Activated T-cell treated with anti-CD3 and anti-CD28 coated beads, Interleukin-2, amount 50 U/mL, for 1 hour (primary cell): ENCODE results near the gene CTAG1A.
"Not testable (repeated sequence)": the region's sequence is repeated elsewhere in the genome, so short reads cannot be mapped to it uniquely, and the experiment has no call there.

Source experiments
- DNase-seq: peaks from one replicate; pipeline ENCODE4 v3.0.0-alpha.2; 2020

CTAG1A gene

DNA sequence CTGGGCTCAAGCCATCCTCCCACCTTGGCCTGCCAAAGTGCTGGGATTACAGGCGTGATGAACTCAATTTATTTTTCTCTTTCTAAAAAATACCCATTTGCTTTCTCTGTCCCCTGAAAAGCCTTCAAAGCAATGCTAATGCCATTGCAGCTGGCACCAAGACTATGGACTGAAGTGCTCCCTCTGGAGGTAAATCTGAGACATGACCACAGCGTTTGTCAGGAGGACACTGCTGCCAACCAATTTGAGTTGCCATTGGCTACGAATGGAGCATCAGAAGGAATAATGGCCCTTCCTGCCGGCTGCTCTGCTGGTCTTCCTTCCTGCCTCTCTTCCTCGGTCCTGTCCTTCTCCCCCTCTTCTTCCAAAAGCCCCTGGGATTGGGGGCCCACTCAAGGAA is 9.9 kb upstream of the CTAG1A start:
- not testable (repeated sequence) for DNase-seq

DNA sequence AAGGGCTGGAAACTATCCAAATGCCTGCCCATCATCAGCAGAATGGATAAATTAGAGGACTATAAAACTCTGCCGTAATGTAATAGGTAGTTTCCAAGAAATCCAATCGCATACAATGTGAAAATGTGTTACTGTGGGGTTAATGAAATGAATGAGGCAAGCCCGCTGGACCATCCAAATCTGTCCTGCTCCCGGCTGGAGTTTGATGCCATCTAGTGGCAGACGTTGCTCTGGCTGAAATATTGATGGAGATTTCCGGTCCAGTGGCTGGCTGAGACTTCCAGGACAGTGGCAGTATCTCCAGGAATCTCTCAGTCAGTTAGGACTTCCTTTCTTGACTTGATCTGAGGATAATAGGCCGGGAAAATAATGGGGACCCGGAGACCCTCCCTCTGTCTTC is 1.9 kb upstream of the CTAG1A start:
- not testable (repeated sequence) for DNase-seq

DNA sequence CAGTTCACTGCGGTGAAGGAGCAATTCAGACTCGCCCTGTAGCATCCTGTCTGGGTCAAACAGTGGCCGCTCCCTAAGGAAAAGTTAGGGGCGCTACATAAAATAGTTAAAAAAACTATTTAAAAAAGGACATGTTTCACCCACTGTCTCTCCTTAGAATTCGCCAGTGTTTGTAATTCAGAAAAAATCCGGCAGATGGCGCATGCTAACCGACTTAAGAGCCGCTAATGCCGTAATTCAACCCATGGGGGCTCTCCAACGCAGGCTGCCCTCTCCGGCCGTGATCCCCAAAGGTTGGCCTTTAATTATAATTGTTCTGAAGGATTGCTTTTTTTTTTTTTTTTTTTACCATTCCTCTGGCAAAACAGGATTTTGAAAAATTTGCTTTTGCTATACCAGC is 5.5 kb downstream of the CTAG1A start:
- not testable (repeated sequence) for DNase-seq

DNA sequence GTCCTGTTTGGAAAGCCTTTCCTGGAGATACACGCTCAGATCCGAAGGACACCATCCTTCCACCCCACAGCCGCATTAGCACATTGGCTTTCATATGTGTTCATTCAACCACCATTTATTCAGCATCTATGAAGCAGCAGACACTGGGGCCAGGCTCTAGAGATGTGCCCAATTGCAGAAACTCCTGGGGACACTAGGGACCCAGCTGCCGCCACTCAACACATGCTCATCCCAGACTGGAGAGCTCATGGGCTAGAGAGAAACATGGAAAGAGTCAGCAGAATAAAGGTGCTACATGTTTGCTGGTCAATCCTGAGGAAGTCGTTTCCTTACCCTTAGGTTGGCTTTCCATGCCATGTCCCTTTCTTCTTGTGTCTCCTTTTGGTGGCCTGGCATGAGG is 7.6 kb downstream of the CTAG1A start:
- DNase-seq: no peak

DNA sequence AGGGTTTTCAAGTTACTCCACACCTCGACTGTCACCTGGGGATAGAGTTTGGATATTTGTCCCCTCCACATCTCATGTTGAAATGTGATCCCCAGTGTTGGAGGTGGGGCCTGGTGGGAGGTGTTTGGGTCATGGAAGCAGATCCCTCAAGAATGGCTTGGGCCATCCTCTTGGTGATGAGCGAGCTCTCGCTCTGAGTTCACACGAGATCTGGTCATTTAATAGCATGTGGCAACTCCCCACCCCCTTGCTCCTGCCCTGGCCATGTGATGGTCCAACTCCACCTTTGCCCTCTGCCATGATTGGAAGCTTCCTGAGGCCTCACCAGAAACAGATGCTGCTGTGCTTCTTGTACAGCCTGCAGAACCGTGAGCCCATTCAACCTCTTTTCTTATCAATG is 8.3 kb downstream of the CTAG1A start:
- no peak for DNase-seq

DNA sequence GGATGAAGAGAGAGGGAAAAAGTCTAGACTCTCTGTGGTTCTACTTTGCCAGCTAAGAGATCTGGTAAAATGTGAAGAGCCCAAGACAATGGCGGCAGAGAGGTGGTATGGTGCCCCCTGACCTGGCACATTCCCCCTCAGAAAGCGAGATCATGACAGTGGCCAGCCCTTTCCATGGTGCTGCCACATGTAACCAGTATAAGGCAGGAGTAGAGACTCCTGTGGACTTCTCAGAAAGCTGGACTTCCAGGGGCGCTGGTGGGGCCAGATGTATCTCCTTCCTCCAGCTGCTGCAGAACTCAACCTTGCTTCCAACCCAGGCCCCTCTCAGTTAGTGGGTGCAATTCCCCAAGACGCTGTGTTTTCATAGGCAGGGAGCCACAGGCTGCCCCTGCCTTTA is 9.6 kb downstream of the CTAG1A start:
- DNase-seq: no peak

DNA sequence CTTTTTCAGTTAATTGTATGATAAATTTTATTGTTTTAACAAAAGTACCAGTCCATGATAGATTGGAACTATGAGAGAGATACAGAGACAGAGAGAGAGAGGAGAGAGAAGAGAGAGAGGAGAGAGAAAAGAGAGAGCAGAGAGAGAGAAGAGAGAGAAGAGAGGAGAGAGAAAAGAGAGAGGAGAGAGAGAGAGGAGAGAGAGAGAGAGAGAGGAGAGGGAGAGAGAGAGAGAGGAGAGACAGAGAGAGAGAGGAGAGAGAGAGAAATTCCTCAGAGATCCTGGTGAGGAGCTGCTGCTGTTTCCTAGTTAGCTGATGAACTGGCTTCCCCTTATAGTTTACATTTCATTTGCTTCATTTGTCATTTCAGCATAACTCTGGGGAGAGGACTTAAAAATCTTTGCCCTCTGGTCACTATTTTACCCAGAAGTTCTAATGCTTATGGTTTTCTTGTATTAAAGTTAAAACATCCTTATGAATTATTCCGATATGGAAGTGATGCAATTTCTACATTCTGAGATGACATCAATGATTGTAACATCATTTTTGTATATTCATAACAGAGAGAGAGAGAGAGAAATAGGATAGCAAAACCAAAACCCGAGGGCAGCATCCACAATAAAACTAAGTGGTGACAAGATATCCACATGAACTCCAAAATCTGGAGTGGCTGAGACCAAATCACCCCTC is 10.8 kb downstream of the CTAG1A start:
- DNase-seq: no peak

DNA sequence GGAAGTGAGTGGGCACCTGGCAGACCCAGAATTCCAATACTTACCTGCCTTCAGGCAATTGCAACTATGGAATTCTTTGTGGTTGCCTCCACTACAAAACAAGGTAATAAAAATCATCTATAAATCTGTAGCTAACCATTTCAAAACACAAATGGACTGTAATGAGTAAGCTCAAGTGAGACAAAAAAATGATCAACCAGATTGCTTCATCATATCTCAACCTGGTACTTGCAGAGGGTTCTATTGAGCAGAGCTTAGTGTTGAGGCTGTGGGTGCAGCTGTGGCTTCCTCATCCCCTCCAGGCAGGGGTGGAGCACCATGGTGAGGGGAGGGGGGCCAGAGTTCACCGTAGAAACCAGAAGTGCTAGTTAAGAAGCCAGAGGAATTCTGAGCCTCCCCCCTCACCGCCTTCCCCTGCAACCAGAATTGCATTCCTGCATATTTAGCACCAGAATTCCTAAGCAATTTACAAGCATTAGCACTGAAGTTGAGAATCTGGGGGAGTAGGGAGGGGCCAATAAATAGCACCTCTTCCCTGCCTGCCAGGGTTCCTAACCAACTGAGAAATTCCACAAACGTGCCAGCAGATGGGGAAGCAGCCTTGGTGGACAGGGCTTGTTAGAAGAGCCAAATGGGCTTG is 11.5 kb downstream of the CTAG1A start:
- no peak for DNase-seq

DNA sequence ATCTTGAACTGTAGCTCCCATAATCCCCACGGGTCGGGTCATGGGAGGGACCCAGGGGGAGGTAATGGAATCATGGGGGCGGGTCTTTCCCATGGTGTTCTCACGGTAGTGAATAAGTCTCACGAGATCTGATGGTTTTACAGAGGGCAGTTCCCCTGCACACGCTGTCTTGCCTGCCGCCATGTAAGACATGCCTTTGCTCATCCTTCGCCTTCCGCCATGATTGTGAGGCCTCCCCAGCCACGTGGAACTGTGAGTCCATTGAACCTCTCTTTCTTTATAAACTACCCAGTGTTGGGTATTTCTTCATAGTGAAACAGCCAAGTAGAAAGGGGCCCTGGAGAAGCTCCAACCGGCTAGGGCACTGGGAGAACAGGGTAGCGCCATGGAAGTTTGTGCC is 12.3 kb downstream of the CTAG1A start:
- DNase-seq: no peak

DNA sequence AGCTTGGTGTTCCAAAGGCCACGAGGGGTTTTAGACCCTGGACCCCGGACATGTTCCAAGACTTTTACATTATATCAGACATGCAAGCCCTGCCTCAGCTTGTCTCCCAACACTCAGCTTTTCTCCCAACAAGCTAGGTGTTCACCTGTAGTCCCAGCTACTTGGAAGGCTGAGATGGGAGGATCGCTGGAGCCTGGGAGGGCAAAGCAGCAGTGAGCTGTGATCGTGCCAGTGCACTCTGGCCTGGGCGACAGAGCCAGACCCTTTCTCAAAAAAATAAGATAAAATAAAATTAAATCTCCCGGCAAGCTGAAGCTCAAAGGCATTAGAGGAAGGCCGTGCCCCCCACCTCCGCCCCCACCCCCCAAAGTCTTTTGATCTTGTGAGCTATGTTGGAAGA is 13.7 kb downstream of the CTAG1A start:
- no peak for DNase-seq

DNA sequence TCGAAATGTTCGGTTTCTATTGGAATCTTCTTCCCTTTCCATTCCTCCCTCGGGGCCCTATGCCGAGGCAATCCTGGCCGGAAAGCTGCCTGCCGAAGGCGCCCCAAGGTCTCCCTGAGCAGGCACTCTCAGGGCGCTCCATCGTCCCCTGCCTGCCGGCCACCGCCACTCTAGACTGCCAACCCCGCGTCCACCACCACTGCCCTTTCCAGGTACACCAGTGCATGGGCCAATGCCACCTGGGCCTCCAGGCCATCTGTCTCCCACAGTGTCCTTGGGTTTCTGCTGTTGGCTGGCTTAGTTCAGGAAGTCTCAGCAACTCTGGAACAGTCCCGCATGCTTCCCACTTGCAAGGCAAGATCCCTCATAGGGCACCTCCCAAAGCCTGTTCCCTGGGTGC is 14.6 kb downstream of the CTAG1A start:
- DNase-seq: no peak

DNA sequence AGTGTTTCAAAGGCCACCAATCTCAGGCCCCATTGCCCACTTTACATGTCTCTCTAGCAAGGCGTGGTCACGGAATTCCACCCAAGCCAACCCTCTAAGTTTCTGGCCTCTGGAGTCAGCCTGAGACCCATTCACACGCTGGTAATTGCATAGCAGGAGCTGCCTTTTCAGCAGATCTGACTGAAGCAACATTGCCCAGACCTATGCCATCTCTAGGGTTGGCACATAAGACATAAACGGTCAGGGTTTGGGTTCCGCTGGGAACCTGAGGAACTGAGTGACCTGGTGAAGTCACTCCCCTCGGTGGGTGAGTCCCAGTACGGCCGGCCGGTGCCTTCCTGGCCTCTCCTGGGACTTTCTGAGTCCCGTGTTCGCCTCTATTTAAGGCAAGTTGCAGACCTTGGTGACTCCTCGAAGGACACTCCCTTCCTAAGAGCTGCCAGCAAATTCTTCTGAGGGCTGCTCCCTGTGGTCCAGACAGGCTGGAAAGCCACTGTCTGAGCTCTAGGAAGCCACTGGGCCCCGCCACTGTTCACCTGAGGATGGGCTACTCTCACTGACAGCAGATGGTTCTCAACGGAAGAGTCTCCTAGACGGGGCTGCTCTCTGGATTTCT is 15.9 kb downstream of the CTAG1A start:
- DNase-seq: no peak

DNA sequence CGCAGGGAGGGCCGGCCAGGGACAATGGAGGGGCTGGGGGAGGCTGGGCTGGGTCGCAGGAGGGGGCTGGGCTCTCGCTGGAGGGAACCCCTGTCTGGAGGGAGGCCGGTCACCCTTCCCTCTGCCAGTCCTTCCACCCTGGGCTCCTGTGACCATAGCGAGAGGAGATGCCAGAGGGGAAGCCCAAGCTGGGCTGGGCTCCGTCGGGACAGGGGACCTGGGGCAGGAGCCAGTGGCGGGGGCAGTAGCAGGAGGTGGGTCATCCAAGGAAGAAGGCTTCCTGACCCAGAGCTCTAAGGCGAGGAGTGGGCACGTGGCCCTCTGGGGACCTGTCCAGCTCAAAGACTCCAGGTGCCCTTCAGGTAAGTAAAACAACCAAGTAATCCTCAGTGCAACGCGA is 17.3 kb downstream of the CTAG1A start:
- no peak for DNase-seq

DNA sequence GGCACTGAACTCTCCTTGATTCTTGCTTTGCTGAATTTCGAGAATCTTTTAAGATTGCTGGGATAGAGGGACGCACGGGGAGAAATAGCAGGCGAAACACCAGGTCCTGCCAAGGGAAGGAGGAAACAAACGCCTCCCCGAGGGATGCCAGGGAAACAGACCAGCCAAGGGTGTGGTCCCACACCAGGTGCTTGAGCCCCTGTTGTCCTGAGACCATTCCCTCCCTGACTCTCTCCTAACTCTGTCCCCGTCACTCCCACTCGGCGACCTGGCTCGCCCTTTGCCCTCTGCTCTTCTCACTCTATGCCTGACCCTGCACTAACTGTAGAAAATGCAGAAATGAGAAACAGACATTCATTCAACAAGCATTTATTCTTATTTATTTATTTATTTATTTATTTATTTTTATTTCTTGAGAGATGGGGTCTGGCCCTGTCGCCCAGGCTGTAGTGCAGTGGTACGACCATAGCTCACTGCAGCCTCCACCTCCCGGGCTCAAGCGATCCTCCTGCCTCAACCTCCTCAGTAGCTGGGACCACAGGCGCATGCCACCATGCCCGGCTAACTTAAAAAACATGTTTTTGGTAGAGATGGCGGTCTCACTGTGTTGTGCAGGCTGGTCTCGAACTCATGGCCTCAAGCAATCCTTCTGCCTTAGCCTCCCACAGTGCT is 18.0 kb downstream of the CTAG1A start:
- DNase-seq: no peak

DNA sequence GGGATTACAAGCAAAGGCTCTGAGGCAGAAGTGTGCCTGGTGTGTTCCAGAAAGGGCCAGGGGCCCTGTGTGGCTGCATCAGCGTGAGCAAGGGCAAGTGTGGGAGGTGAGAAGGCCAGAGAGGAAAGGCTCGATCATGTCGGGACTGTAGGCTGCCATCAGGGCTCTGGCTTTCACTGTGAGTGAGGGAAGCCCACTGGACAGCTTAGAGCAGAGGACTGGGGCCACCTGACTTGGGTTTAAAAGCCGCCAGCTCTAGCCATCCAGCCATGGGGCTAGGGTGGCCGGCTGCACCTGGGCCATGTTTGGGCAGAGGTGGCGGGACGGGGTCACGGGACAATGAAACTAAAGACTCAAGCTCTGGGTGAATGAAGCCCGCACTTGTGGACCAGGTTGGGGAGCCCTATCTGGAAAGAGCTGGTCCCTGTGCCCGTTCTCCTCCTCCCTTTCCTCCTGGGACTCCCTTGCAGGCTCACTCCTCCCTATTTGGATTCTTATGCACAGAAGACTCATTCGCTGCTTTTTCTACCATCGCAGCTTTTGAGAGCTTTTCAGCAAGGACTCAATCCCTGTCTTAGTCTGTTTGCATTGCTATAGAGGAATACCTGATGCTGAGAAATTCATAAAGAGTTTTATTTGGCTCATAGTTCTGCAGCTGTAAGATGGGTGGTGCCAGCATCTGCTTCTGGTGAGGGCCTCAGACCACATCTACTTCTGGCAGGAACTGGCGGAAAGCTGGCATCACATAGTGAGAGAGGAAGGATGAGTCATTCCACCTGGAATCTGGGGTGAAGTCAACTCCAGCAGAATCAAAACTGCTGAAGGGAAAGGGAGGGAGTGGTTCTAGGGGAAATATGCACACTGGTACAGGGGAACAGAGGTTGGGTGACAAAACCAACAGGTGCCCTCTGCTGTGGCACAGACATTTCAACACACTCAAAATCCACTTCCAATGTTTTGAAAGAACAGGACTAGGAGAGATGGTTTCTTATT is 18.8 kb downstream of the CTAG1A start:
- DNase-seq: no peak

DNA sequence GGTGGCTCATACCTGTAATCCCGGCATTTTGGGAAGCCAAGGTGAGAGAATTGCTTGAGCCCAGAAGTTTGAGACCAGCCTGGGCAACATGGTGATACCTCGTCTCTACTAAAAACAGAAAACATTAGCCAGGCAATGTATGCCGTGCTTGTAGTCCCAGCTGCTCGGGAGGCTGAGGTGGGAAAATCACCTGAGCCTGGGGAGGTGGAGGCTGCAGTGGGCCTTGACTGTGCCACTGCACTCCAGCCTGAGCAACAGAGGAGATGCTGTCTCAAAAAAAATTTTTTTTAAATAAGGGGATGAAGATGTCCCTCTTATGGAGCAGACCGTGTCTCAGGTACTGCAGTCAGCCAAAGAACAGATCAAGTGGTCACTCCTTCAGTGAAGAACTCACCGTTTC is 20.6 kb downstream of the CTAG1A start:
- DNase-seq: no peak

DNA sequence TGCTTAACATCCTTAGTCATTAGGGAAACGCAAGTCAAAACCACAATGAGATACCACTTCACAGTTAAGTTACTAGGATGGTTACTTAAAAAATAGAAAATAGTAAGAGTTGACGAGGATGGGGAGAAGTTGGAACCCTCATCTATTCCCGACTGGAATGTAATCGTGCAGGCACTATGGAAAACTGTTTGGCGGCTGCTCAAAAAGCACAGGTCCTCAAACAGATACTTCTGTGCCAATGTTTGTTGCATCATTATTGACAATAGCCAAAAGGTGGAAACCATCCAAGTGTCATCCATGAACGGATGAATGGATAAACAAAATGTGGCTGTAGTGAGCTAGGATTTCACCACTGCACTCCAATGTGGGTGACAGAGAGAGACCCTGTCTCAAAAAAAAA is 22.4 kb downstream of the CTAG1A start:
- DNase-seq: no peak

DNA sequence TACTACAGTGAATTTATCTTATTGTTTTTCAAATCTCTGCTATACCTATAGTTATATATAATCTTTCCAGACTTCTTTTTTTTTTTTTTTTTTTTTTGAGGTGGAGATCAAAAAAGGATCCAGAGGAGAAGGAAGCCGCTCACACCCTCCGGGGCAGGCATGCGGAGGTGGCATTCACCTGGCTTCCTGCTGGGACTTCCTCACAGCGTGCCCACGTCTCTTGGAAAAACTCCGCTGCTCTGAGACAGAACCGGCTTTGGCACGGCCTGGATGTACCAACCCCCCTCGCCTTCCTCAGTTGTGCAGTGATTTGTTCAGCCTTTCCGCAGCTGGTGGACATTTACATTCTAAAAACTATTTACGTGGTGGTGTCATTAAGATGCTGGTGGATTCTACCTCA is 23.0 kb downstream of the CTAG1A start:
- not testable (repeated sequence) for DNase-seq

DNA sequence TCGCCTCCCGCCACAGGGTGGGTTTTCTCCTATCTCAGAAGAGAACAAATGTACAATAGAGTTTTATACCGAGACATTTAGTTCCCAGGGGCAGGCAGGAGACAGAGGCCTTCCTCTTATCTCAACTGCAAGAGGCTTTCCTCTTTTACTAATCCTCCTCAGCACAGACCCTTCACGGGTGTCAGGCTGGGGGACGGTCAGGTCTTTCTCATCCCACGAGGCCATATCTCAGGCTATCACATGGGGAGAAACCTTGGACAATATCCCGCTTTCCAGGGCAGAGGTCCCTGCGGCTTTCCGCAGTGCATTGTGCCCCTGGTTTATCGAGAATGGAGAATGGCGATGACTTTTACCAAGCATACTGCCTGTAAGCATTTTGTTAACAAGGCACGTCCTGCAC is 23.9 kb downstream of the CTAG1A start:
- not testable (repeated sequence) for DNase-seq

DNA sequence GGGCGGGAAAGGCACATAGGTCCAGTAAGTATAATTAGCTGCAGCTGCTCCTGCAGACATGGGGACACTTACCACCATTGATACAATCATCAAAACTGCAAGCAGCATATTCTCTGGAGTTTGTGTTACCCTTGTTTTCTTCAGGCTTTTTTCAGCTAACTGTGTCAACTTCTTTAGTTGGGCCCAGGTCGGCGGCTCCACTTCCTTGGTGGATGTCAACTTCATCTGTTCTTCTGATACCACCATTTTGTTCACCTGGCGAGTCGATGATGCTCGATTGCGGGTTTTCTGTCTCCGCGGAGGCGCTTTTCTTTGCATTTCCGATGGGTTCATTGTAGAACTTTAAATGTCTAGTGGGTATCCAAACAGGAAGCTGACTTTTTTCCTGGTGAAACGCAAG is 26.2 kb downstream of the CTAG1A start:
- not testable (repeated sequence) for DNase-seq

DNA sequence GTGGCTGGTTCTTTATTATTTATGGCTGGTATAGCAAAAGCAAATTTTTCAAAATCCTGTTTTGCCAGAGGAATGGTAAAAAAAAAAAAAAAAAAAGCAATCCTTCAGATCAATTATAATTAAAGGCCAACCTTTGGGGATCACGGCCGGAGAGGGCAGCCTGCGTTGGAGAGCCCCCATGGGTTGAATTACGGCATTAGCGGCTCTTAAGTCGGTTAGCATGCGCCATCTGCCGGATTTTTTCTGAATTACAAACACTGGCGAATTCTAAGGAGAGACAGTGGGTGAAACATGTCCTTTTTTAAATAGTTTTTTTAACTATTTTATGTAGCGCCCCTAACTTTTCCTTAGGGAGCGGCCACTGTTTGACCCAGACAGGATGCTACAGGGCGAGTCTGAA is 28.7 kb downstream of the CTAG1A start:
- DNase-seq: not testable (repeated sequence)

DNA sequence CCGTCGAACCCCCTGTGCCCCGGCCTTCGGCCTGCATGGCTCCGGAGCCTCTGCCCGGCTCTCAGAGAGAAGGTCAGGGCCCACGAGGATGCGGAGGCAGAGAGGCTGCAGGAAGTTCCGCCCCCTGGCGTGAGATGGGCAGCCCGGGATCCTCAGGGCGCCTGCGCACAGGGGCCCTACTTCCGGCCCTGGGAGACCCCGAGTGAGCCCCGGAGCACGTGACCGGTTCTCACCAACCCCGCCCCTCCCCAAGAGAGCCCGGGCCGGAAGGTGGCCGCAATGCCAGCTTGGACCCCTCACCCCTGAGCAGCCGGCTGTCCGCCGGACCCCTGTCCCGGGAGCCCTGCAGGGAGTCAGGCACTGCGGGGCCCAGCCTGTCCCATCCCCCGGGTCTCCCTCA is 34.2 kb downstream of the CTAG1A start, which contains the start of gene CTAG1B:
Gene CTAG1B (minus strand): TSS at position 101 of the 400 bp plus-strand sequence. CDS start 64 bp downstream, at position 37.
- not testable (repeated sequence) for DNase-seq
